Stimulated activated CD4-positive, alpha-beta T cell treated with anti-CD3 and anti-CD28 coated beads, Interleukin-12 subunit alpha, Interleukin-12 subunit beta, amount 100 ng/mL, for 4 hours (primary cell): Measurements from ENCODE around the gene TMEM114.

Experiments
- DNase-seq: peaks from one replicate; pipeline ENCODE4 v3.0.0-alpha.2; 2020

Gene TMEM114

GRCh38 chr16:8547762-8548161 is 42.5 kb downstream of the TMEM114 start:
- no peak for DNase-seq

- DNase-seq, result no peak
Observed at GRCh38 chr16:8544406-8544805, 45.9 kb downstream of the TMEM114 start.

- no peak for DNase-seq
Observed at GRCh38 chr16:8543258-8543657, 47.1 kb downstream of the TMEM114 start.

GRCh38 chr16:8542393-8542792 is 47.9 kb downstream of the TMEM114 start:
- DNase-seq, result no peak

GRCh38 chr16:8541868-8542267 is 48.4 kb downstream of the TMEM114 start:
- DNase-seq, result no peak

- no peak for DNase-seq
Observed at GRCh38 chr16:8537691-8538342, 52.5 kb downstream of the TMEM114 start.

- DNase-seq, result no peak
Observed at GRCh38 chr16:8533509-8533908, 56.8 kb downstream of the TMEM114 start.

GRCh38 chr16:8530752-8531384 is 59.4 kb downstream of the TMEM114 start:
- DNase-seq, result no peak

GRCh38 chr16:8528471-8528870 is 61.8 kb downstream of the TMEM114 start:
- DNase-seq, result no peak

- no peak for DNase-seq
Observed at GRCh38 chr16:8523932-8524331, 66.4 kb downstream of the TMEM114 start.

- DNase-seq, result no peak
Observed at GRCh38 chr16:8522757-8523156, 67.6 kb downstream of the TMEM114 start.

- no peak for DNase-seq
Observed at GRCh38 chr16:8519643-8520042, 70.7 kb downstream of the TMEM114 start.
